Esophagus squamous epithelium (tissue), 4 donors: ENCODE results near the gene LCE3C.

ENCODE experiments used
- CTCF ChIP-seq, 6 experiments: fragments of 450-650 bp in 4 of 6; fragments of 200-600 bp in 2 of 6; sonication (generic) in 2 of 6; IDR thresholded peaks; one replicate each; pipeline ENCODE4 v1.5.1; 2016 to 2019; ENCODE audit warnings: antibody characterized with exemption in 6 of 6, mild to moderate bottlenecking in 4 of 6, moderate library complexity in 4 of 6
- POLR2A ChIP-seq, 4 donors: fragments of 450-650 bp; IDR thresholded peaks; one replicate each; pipeline ENCODE4 v1.6.1; 2017; ENCODE audit warnings: antibody characterized with exemption in 4 of 4, mild to moderate bottlenecking in 4 of 4, moderate library complexity in 3 of 4

DNA sequence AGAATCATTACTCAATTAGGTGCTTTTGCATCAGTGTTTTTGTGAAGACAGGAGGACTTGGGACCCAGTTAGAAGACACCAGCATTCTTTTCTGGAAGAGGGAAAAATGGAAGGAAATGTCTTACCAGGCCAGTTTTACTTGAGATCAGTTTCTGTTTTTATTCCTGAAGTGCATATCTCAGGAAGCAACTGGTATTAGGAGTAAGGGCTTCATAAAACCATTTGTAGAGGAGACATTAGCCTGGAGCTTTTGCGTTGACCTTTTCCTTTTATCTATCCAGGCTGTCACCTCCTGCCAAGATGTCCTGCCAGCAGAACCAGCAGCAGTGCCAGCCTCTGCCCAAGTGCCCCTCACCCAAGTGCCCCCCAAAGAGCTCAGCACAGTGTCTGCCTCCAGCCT is 13.5 kb downstream of the LCE3C start, which contains the start of gene LCE3B:
- TF ChIP-seq POLR2A (IDR thresholded peaks at IDR 0.05) (no peak), CTCF (IDR thresholded peaks at IDR 0.05) (no peak)
